Activated T-helper 1 cell treated with anti-CD3 and anti-CD28 coated beads, Interleukin-12 subunit alpha, Interleukin-12 subunit beta, Interleukin-2, Interleukin-4 antibody, amounts not matched to agents 30 ng/mL and 10 ng/mL and 1 ng/mL, durations not matched to agents 14 hours and 24 hours and 36 hours (primary cell): ENCODE measurements around the gene FRMPD4. TPM values are rescaled to one million over a fixed set of nuclear protein-coding genes. Genes with fewer than 3 reads are reported as not detected.

Experiments
- DNase-seq: peaks from one replicate; pipeline ENCODE4 v3.0.0; 2021; ENCODE audit warnings: low spot score
- H3K27ac Mint-ChIP-seq: one replicate; pipeline ENCODE4 v1.8.0; 2021; ENCODE audit warnings: mild to moderate bottlenecking, mixed read lengths
- H3K27me3 Mint-ChIP-seq: one replicate; pipeline ENCODE4 v1.8.0; 2022; ENCODE audit warnings: mild to moderate bottlenecking, moderate library complexity, mixed read lengths; ENCODE audit not compliant: insufficient read depth
- H3K36me3 Mint-ChIP-seq: one replicate; pipeline ENCODE4 v1.8.0; 2021; ENCODE audit warnings: low read depth, mixed read lengths
- H3K4me1 Mint-ChIP-seq: one replicate; pipeline ENCODE4 v1.8.0; 2021; ENCODE audit warnings: low read depth, mixed read lengths
- H3K4me3 Mint-ChIP-seq: one replicate; pipeline ENCODE4 v1.8.0; 2021; ENCODE audit warnings: mild to moderate bottlenecking, moderate library complexity, mixed read lengths
- H3K9me3 Mint-ChIP-seq: one replicate; pipeline ENCODE4 v1.8.0; 2021; ENCODE audit warnings: mixed read lengths
- intact Hi-C: fragments of 100-400 bp; cut with micrococcal nuclease; formaldehyde crosslinking; loops from one replicate; pipeline ENCODE4 v1.15.1; 2024
- total RNA-seq: library from RNA; stranded (reverse); gene quantifications from 2 replicates; pipeline ENCODE4 v1.2.3, GENCODE V29; 2022

Gene FRMPD4
- not detected in 2 replicates for total RNA-seq

- DNase-seq, result no peak
- peaks cover 18% of the 10 kb centered on the region for H3K27me3 Mint-ChIP-seq
- H3K9me3 Mint-ChIP-seq, result no peaks in the 10 kb centered on the region
- no peaks in the 10 kb centered on the region for H3K4me1 Mint-ChIP-seq
- no peaks in the 10 kb centered on the region for H3K36me3 Mint-ChIP-seq
- intact Hi-C loops, result no loop called here
- no peak within 1 kb of the TSS for H3K27ac Mint-ChIP-seq
- no peak within 1 kb of the TSS for H3K4me3 Mint-ChIP-seq
Measured at GRCh38 chrX:12138361-12139313, at the start of gene FRMPD4. FRMPD4 (plus strand) TSS chrX:12138473; CDS start chrX:12138972, 499 bp downstream.

- Mint-ChIP-seq H3K9me3 (no peaks in the 10 kb centered on the region), H3K27me3 (no peaks in the 10 kb centered on the region), H3K27ac (no peak overlapping the region), H3K36me3 (no peaks in the 10 kb centered on the region), H3K4me1 (no peaks in the 10 kb centered on the region), H3K4me3 (no peak overlapping the region)
- intact Hi-C loops, result loop anchor here (10.0 kb wide), 1 partner anchor 805 kb away; no protein-coding TSS in a partner anchor
- no peak for DNase-seq
Measured at GRCh38 chrX:12089740-12090139, 48.5 kb upstream of the FRMPD4 start.

- intact Hi-C loops, result no loop called here
- Mint-ChIP-seq H3K9me3 (no peaks in the 10 kb centered on the region), H3K27ac (no peak overlapping the region), H3K27me3 (peaks cover 1% of the 10 kb centered on the region), H3K4me3 (no peak overlapping the region), H3K4me1 (no peaks in the 10 kb centered on the region), H3K36me3 (no peaks in the 10 kb centered on the region)
- no peak for DNase-seq
Measured at GRCh38 chrX:12113321-12113720, 25.0 kb upstream of the FRMPD4 start.

- Mint-ChIP-seq H3K4me1 (no peaks in the 10 kb centered on the region), H3K9me3 (no peaks in the 10 kb centered on the region), H3K27ac (no peak overlapping the region), H3K36me3 (no peaks in the 10 kb centered on the region), H3K27me3 (peaks cover 1% of the 10 kb centered on the region), H3K4me3 (no peak overlapping the region)
- intact Hi-C loops, result no loop called here
- no peak for DNase-seq
Measured at GRCh38 chrX:12115377-12115776, 22.9 kb upstream of the FRMPD4 start.

GRCh38 chrX:12118134-12118533 is 20.1 kb upstream of the FRMPD4 start:
- no peak overlapping the region for H3K27ac Mint-ChIP-seq
- no peaks in the 10 kb centered on the region for H3K4me1 Mint-ChIP-seq
- H3K36me3 Mint-ChIP-seq, result no peaks in the 10 kb centered on the region
- no peaks in the 10 kb centered on the region for H3K9me3 Mint-ChIP-seq
- no peak for DNase-seq
- intact Hi-C loops, result no loop called here
- no peak overlapping the region for H3K4me3 Mint-ChIP-seq
- peaks cover 1% of the 10 kb centered on the region for H3K27me3 Mint-ChIP-seq

- H3K4me3 Mint-ChIP-seq, result no peak overlapping the region
- H3K27me3 Mint-ChIP-seq, result no peaks in the 10 kb centered on the region
- no peak overlapping the region for H3K27ac Mint-ChIP-seq
- no peaks in the 10 kb centered on the region for H3K4me1 Mint-ChIP-seq
- no peak for DNase-seq
- peaks cover 11% of the 10 kb centered on the region for H3K9me3 Mint-ChIP-seq
- no peaks in the 10 kb centered on the region for H3K36me3 Mint-ChIP-seq
- intact Hi-C loops, result no loop called here
Measured at GRCh38 chrX:12128017-12128416, 10.3 kb upstream of the FRMPD4 start.

GRCh38 chrX:12137951-12138360 is 317 bp upstream of the FRMPD4 start:
- no peaks in the 10 kb centered on the region for H3K4me1 Mint-ChIP-seq
- intact Hi-C loops, result no loop called here
- no peaks in the 10 kb centered on the region for H3K36me3 Mint-ChIP-seq

GRCh38 chrX:12139934-12140611 is 1.8 kb downstream of the FRMPD4 start:
- intact Hi-C loops, result no loop called here
- Mint-ChIP-seq H3K9me3 (no peaks in the 10 kb centered on the region), H3K27me3 (peaks cover 18% of the 10 kb centered on the region), H3K4me3 (no peak overlapping the region), H3K4me1 (no peaks in the 10 kb centered on the region), H3K27ac (no peak overlapping the region), H3K36me3 (no peaks in the 10 kb centered on the region)
- DNase-seq, result no peak

More at GRCh38 chrX:12137951-12138360, 317 bp upstream of the FRMPD4 start:
- no peak for DNase-seq
- Mint-ChIP-seq H3K4me3 (no peak overlapping the region), H3K9me3 (no peaks in the 10 kb centered on the region), H3K27ac (no peak overlapping the region), H3K27me3 (peaks cover 18% of the 10 kb centered on the region)

GRCh38 chrX:12141511-12141910 is 3.2 kb downstream of the FRMPD4 start:
- Mint-ChIP-seq H3K4me3 (no peak overlapping the region), H3K27ac (no peak overlapping the region), H3K36me3 (no peaks in the 10 kb centered on the region), H3K27me3 (peaks cover 13% of the 10 kb centered on the region), H3K4me1 (no peaks in the 10 kb centered on the region), H3K9me3 (no peaks in the 10 kb centered on the region)
- DNase-seq, result no peak
- intact Hi-C loops, result no loop called here

GRCh38 chrX:12142661-12143060 is 4.4 kb downstream of the FRMPD4 start:
- no peak overlapping the region for H3K27ac Mint-ChIP-seq
- intact Hi-C loops, result no loop called here
- H3K4me1 Mint-ChIP-seq, result no peaks in the 10 kb centered on the region
- no peak for DNase-seq
- H3K9me3 Mint-ChIP-seq, result no peaks in the 10 kb centered on the region
- H3K36me3 Mint-ChIP-seq, result no peaks in the 10 kb centered on the region
- no peak overlapping the region for H3K4me3 Mint-ChIP-seq
- H3K27me3 Mint-ChIP-seq, result peaks cover 13% of the 10 kb centered on the region

GRCh38 chrX:12145402-12145801 is 7.1 kb downstream of the FRMPD4 start:
- Mint-ChIP-seq H3K4me1 (no peaks in the 10 kb centered on the region), H3K36me3 (no peaks in the 10 kb centered on the region), H3K9me3 (no peaks in the 10 kb centered on the region), H3K4me3 (no peak overlapping the region), H3K27ac (no peak overlapping the region), H3K27me3 (peaks cover 3% of the 10 kb centered on the region)
- DNase-seq, result no peak
- intact Hi-C loops, result no loop called here

GRCh38 chrX:12149670-12150407 is 11.6 kb downstream of the FRMPD4 start:
- Mint-ChIP-seq H3K36me3 (no peaks in the 10 kb centered on the region), H3K4me3 (no peak overlapping the region), H3K27me3 (peaks cover 3% of the 10 kb centered on the region), H3K4me1 (no peaks in the 10 kb centered on the region), H3K27ac (no peak overlapping the region), H3K9me3 (no peaks in the 10 kb centered on the region)
- intact Hi-C loops, result no loop called here
- DNase-seq, result no peak

GRCh38 chrX:12153317-12153716 is 15.0 kb downstream of the FRMPD4 start:
- H3K27ac Mint-ChIP-seq, result no peak overlapping the region
- H3K36me3 Mint-ChIP-seq, result no peaks in the 10 kb centered on the region

More at GRCh38 chrX:12153317-12153716, 15.0 kb downstream of the FRMPD4 start:
- Mint-ChIP-seq H3K9me3 (no peaks in the 10 kb centered on the region), H3K4me3 (no peak overlapping the region), H3K27me3 (peaks cover 3% of the 10 kb centered on the region), H3K4me1 (no peaks in the 10 kb centered on the region)
- DNase-seq, result no peak
- intact Hi-C loops, result no loop called here
